Keratinocyte (primary cell): Measurements from ENCODE around the gene SPTBN4. TPM values are rescaled to one million over a fixed set of nuclear protein-coding genes. Genes with fewer than 3 reads are reported as not detected.

Source experiments
- DNase-seq: peaks from one replicate; pipeline ENCODE4 v3.0.0-alpha.2; 2011; ENCODE audit warnings: low read depth, missing footprints, low spot score
- FAIRE-seq: peaks from 2 replicates; lab custom pipeline; 2011; peaks lifted over from hg19 to GRCh38; lab: Jason Lieb, UNC
- H2AFZ ChIP-seq: 2 replicates; pipeline ENCODE4 v1.6.0; 2012; ENCODE audit warnings: low read length, control low read depth, inconsistent platforms; ENCODE audit not compliant: control insufficient read depth
- H3K27ac ChIP-seq: 2 replicates; pipeline ENCODE4 v1.5.1; 2011; ENCODE audit warnings: low read length; ENCODE audit not compliant: control insufficient read depth, insufficient read depth
- H3K27me3 ChIP-seq: 3 replicates; pipeline ENCODE4 v1.6.0; 2011; ENCODE audit warnings: low read length; ENCODE audit not compliant: control insufficient read depth, insufficient read depth; ENCODE audit errors: extremely low read depth
- H3K36me3 ChIP-seq, 2 experiments: 2 replicates in 1 of 2; 3 replicates in 1 of 2; pipeline ENCODE4 v1.5.1; 2011; ENCODE audit warnings: low read length in 2 of 2, mild to moderate bottlenecking in 1 of 2; ENCODE audit not compliant: control insufficient read depth in 2 of 2, insufficient read depth in 2 of 2; ENCODE audit errors: extremely low read depth in 1 of 2
- H3K4me1 ChIP-seq: 3 replicates; pipeline ENCODE4 v1.5.1; 2011; ENCODE audit warnings: low read length; ENCODE audit not compliant: control insufficient read depth, insufficient read depth; ENCODE audit errors: extremely low read depth
- H3K4me2 ChIP-seq: 3 replicates; pipeline ENCODE4 v1.6.0; 2011; ENCODE audit warnings: low read depth, low read length; ENCODE audit not compliant: control insufficient read depth, insufficient read depth; ENCODE audit errors: extremely low read depth
- H3K4me3 ChIP-seq, 3 experiments: fragments of 200-600 bp in 1 of 3; sonication (generic) in 1 of 3; 2 replicates in 2 of 3; 3 replicates in 1 of 3; pipeline ENCODE4 v1.5.1; 2011 to 2016; ENCODE audit warnings: low read length in 3 of 3, mild to moderate bottlenecking in 3 of 3, control low read depth in 2 of 3, inconsistent platforms in 1 of 3, low read depth in 1 of 3, mixed read lengths in 1 of 3, mixed run types in 1 of 3, moderate library complexity in 1 of 3; ENCODE audit not compliant: control insufficient read depth in 2 of 3, insufficient read depth in 2 of 3; ENCODE audit errors: extremely low read depth in 1 of 3
- H3K79me2 ChIP-seq: 2 replicates; pipeline ENCODE4 v1.6.0; 2012; ENCODE audit warnings: low read length; ENCODE audit not compliant: control insufficient read depth, insufficient read depth
- H3K9ac ChIP-seq: 3 replicates; pipeline ENCODE4 v1.6.0; 2011; ENCODE audit warnings: low read length; ENCODE audit not compliant: control insufficient read depth, insufficient read depth; ENCODE audit errors: extremely low read depth
- H3K9me1 ChIP-seq: 3 replicates; pipeline ENCODE4 v1.6.0; 2011; ENCODE audit warnings: low read length; ENCODE audit not compliant: control insufficient read depth, insufficient read depth; ENCODE audit errors: extremely low read depth
- H3K9me3 ChIP-seq: 2 replicates; pipeline ENCODE4 v1.5.1; 2012; ENCODE audit warnings: low read depth, low read length; ENCODE audit not compliant: control insufficient read depth
- H4K20me1 ChIP-seq: 3 replicates; pipeline ENCODE4 v1.6.0; 2011; ENCODE audit warnings: low read length; ENCODE audit not compliant: control insufficient read depth, insufficient read depth; ENCODE audit errors: extremely low read depth
- EZH2 ChIP-seq: IDR thresholded peaks from one replicate; pipeline ENCODE4 v1.6.1; 2012; ENCODE audit warnings: inconsistent platforms, mild to moderate bottlenecking, low read length, moderate library complexity
- dilution Hi-C: fragments of 300-500 bp; cut with MboI; formaldehyde crosslinking; loops from one replicate; pipeline ENCODE4 v1.7.0; 2020; ENCODE audit warnings: low sequenced_read_pairs; ENCODE audit not compliant: extremely low pct_ligation_motif_present
- polyA plus RNA-seq, 5 experiments: library from polyadenylated mRNA; depleted of rRNA in 3 of 5; stranded (reverse) in 3 of 5; stranded (forward) in 1 of 5; unstranded in 1 of 5; fragments of >200 nt; gene quantifications; 1 replicate in 1 of 5; 2 replicates in 3 of 5; 3 replicates in 1 of 5; pipeline versions ENCODE4 v1.2.1 to v1.2.3, GENCODE V29; 2011 to 2012; ENCODE audit warnings: missing spikeins in 2 of 5, low read depth in 1 of 5, low replicate concordance in 1 of 5
- TF ChIP-seq, protein P1 (sequence below), 3 experiments: IDR thresholded peaks in 1 of 3; conservative IDR thresholded peaks in 1 of 3; optimal IDR thresholded peaks in 1 of 3; 2 replicates in 2 of 3; 3 replicates in 1 of 3; pipeline versions ENCODE3 to v1.5.1; 2011; ENCODE audit warnings: low read length in 3 of 3, mild to moderate bottlenecking in 3 of 3, moderate library complexity in 2 of 3, control low read depth in 1 of 3, inconsistent platforms in 1 of 3; ENCODE audit not compliant: insufficient read depth in 2 of 3; ENCODE audit errors: extremely low read depth in 1 of 3

Gene SPTBN4
- polyA plus RNA-seq, 1 donor (not counting 4 experiments of a cell fraction or from before 2014, with no cell fraction given): 0.17 TPM

DNA sequence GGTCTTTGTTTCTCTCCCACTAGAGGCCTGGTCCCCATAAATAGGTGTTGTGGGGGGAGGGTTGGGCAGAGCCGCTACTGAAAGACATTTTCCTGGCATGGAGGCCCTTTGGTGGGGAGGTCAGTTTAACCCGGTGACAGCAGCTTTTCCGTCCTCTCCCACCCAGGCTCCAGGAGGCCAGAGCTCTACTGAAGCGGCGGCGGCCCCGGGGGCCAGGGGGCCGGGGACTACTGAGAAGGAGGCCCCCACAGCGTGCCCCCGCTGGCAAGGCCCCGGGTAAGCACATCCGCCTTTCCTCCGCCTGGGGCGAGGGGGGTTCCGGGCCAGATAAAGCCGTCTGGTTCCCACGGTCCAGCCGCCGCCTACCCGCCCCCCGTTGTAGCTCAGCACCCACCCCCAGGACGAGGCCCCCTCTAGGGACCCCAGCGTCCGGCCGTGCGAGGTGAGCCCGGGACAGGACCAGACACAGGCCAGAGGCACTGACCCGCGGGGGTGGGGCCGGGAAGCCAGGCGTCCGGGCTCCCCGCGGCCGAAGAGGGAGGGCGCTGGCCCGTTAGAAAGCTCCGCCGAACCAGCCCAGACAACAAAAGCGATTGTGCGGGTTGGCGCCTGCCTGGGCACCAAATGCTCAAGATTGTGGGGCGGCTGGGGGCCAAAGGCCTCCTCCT lies 133.2 kb downstream of the SPTBN4 start:
- H3K27ac ChIP-seq: no peak overlapping the region

DNA sequence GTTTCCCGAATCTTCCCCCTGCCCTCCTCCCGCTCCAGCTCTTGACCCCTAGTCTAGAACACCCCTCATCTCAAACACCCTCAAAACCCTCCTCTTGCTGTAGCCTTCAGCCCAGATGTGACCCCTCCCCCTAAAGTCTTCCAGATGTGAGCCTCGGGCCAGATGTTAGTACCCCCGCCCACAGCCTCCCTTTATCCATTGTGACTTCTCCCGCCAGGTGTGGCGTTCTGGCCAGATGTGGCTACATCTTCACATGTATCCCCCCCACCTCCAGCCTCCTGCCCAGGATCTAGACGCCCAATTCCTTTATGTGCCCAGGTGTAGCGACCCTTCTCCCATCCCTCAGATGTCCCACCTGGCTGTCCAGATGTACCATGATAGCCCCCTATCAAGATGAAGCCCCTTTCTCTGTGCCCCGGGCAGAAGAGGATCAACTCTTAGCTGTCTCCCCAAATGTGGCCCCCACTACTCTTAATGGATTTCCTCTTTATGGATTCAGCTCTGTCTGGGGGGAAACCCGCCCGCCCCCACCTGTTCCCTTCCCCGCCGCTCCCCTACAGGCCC lies 133.9 kb downstream of the SPTBN4 start:
- no peak overlapping the region for H3K27ac ChIP-seq
- H3K9me1 ChIP-seq: no peaks in the 10 kb centered on the region
- peaks cover 41% of the 10 kb centered on the region for H3K27me3 ChIP-seq
- DNase-seq: no peak
- peaks cover 43% of the 10 kb centered on the region for H3K4me1 ChIP-seq
- H3K79me2 ChIP-seq: no peaks in the 10 kb centered on the region
- H3K36me3 ChIP-seq: no peaks in the 10 kb centered on the region
- peak overlapping the region in 1 of 3 experiments; percentile 50 for H3K4me3 ChIP-seq
- no peak for FAIRE-seq
- dilution Hi-C loops: no loop called here
- no peak overlapping the region for H3K9ac ChIP-seq
- no peak for TF ChIP-seq EZH2
- TF ChIP-seq, protein P1, sequence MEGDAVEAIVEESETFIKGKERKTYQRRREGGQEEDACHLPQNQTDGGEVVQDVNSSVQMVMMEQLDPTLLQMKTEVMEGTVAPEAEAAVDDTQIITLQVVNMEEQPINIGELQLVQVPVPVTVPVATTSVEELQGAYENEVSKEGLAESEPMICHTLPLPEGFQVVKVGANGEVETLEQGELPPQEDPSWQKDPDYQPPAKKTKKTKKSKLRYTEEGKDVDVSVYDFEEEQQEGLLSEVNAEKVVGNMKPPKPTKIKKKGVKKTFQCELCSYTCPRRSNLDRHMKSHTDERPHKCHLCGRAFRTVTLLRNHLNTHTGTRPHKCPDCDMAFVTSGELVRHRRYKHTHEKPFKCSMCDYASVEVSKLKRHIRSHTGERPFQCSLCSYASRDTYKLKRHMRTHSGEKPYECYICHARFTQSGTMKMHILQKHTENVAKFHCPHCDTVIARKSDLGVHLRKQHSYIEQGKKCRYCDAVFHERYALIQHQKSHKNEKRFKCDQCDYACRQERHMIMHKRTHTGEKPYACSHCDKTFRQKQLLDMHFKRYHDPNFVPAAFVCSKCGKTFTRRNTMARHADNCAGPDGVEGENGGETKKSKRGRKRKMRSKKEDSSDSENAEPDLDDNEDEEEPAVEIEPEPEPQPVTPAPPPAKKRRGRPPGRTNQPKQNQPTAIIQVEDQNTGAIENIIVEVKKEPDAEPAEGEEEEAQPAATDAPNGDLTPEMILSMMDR (optimal IDR thresholded peaks at IDR 0.05 in 1 of 3, IDR thresholded peaks at IDR 0.05 in 1 of 3, conservative IDR thresholded peaks at IDR 0.05 in 1 of 3; ENCODE audit: extremely low read depth in 1 of 3, insufficient read depth in 2 of 3, low read length in 3 of 3): no peak
- no peaks in the 10 kb centered on the region for H4K20me1 ChIP-seq
- no peaks in the 10 kb centered on the region for H3K9me3 ChIP-seq
- no peak overlapping the region for H2AFZ ChIP-seq
- H3K4me2 ChIP-seq: peak overlapping the region; percentile 58

More for the DNA sequence above, 133.2 kb downstream of the SPTBN4 start:
- DNase-seq (no peak), FAIRE-seq (no peak)
- dilution Hi-C loops: no loop called here
- H3K4me1 ChIP-seq: peaks cover 41% of the 10 kb centered on the region
- no peaks in the 10 kb centered on the region for H3K36me3 ChIP-seq
- H3K4me3 ChIP-seq: peak overlapping the region in 1 of 3 experiments; percentile 25
- no peak for TF ChIP-seq EZH2
- TF ChIP-seq, protein P1 (optimal IDR thresholded peaks at IDR 0.05 in 1 of 3, IDR thresholded peaks at IDR 0.05 in 1 of 3, conservative IDR thresholded peaks at IDR 0.05 in 1 of 3; ENCODE audit: extremely low read depth in 1 of 3, insufficient read depth in 2 of 3, low read length in 3 of 3): no peak
- no peaks in the 10 kb centered on the region for H3K9me3 ChIP-seq
- no peaks in the 10 kb centered on the region for H4K20me1 ChIP-seq
- H3K9ac ChIP-seq: no peak overlapping the region
- H3K9me1 ChIP-seq: no peaks in the 10 kb centered on the region
- peaks cover 41% of the 10 kb centered on the region for H3K27me3 ChIP-seq
- H3K4me2 ChIP-seq: peak overlapping the region; percentile 58
- no peaks in the 10 kb centered on the region for H3K79me2 ChIP-seq
- no peak overlapping the region for H2AFZ ChIP-seq
